Activated gamma-delta T cell treated with Interleukin-2 at 50 U/mL for 16 hours (primary cell): ENCODE measurements around the gene C14orf93.
"Not testable (repeated sequence)": the region's sequence is repeated elsewhere in the genome, so short reads cannot be mapped to it uniquely, and the experiment has no call there.

Source experiments
- DNase-seq: peaks from one replicate; pipeline ENCODE4 v3.0.0-alpha.2; 2020

C14orf93 gene

DNA sequence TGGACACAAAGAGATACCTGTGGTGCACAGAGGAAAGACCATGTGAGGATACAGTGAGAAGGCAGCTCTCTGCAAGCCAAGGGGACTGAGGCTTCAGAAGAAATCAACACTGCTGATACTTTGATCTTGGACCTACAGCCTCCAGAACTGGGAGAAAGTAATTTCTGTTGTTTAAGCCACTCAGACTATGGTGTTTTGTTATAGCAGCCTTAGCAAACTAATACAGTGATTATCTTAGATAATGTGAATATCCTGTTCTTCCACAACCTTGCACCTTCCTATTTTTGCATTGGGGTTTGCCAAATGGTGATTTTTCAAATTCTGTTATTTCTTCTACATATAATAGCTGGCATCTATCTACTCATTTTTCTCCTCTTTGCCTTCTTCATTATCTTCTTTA, 8.2 kb upstream of the C14orf93 start:
- DNase-seq, result no peak

DNA sequence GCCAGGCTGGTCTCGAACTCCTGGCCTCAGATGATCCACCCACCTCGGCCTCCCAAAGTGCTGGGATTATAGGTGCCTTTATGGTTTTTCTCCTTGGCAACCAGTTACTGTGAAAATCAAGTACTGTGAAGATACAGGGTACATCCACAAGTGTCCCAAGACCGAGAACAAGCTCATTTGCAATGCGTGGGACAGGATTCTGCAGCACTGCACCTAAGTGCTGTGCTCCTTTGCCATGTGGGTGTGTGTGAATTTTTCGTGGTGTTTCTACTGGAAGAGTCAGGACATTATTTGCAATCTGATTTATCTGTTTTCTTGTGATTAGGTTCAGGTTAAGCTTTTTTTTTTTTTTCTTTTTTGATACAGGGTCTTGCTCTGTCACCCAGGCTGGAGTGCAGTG, 7.1 kb upstream of the C14orf93 start:
- DNase-seq, result no peak

DNA sequence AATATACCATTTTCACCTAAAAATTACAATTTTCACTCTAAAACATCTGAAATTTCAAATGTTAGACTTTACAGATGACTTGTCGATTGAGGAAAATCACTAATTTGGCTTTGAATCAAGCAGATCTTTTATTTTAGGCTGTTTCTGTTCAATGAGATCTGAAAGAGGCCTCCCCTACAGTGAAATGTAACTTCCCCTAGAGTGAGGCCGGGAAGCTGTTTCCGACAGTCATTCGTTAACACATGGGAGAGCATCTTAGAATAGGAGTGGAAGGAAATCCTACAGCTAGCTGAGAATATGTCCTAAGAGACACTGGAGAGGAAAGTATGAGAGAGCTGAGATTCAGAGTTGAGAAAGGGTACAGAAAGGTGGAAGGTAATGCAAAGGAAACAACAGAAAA, 5.7 kb upstream of the C14orf93 start:
- no peak for DNase-seq

DNA sequence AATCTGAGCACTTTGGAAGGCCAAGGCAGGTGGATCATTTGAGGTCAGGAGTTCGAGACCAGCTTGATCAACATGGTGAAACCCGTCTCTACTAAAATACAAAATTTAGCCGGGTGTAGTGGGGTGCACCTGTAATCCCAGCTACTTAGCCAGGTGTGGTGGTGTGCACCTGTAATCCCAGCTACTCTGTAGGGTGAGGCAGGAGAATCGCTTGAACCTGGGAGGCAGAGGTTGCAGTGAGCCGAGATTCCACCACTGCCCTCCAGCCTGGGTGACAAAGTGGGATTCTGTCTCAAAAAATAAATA, 3.8 kb upstream of the C14orf93 start:
- DNase-seq, result not testable (repeated sequence)

DNA sequence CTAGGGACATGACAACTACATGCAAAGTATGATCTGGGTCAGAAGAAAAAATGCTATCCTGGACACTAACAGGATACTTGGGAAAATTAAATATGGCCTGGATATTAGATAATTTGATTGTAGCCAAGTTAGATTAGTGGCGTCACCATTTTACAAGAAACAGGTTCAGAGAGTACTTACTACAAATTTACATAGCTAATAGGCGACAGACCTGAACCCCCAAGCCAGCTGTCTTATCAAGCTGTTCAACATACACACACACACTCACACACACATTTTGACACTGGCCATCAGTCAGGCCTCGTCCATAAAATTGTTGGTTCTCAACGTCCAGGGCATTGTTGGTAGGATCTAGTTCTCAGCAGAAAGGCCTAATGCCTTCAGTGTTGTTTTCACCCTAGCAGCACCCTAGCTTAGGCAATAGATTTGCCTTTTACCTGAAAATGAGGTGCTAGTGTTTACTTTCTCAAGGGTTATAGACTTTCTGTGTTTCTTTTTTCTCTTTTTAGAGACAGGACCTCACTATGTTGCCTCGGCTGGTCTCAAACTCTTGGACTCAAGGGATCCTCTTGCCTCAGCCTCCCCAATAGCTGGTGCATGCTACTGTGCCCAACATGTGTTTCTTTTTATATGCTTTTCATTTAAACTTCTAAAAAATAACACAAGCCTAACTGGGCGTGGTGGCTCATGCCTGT, 3.3 kb upstream of the C14orf93 start:
- DNase-seq, result no peak

DNA sequence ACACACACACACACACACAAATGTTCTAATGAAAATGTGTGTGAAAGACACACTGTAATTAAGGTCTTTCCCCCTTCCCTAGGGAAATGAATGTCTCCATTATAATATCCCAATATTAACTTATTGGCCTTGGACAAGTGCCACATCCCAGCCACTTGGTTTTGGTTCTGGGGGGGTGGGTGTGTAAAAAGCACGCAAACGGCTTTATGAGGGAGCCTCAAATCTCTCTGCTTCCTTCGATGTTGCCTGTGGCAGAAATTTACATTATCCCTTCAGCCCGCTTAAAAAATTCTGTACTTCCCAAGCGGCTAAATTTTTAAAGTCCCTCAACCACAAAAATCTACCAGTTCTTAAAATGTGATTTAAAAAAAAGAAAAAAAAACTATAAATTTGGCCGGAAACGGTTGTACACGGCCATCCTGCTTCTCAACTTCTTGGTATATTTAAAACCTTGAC, 432 bp downstream of the C14orf93 start:
- DNase-seq, result no peak

DNA sequence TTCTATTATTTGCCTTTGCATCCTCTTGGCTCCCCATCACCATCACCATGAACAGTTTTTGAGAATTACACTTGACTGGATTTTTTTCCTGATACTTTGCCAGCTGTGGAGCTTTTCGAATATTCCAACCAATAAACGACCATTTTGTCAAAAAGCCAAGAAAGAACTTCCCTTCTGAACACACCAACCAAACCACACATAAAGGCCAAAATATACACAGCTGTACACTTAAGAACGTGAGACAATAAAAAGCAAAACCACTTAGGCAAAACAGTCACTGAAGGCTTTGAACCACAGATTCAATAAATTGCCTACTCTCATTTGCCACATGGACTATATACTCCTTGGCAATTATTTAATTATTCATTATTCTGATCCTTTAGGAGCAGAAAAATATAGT, 1.1 kb downstream of the C14orf93 start:
- DNase-seq, result no peak

DNA sequence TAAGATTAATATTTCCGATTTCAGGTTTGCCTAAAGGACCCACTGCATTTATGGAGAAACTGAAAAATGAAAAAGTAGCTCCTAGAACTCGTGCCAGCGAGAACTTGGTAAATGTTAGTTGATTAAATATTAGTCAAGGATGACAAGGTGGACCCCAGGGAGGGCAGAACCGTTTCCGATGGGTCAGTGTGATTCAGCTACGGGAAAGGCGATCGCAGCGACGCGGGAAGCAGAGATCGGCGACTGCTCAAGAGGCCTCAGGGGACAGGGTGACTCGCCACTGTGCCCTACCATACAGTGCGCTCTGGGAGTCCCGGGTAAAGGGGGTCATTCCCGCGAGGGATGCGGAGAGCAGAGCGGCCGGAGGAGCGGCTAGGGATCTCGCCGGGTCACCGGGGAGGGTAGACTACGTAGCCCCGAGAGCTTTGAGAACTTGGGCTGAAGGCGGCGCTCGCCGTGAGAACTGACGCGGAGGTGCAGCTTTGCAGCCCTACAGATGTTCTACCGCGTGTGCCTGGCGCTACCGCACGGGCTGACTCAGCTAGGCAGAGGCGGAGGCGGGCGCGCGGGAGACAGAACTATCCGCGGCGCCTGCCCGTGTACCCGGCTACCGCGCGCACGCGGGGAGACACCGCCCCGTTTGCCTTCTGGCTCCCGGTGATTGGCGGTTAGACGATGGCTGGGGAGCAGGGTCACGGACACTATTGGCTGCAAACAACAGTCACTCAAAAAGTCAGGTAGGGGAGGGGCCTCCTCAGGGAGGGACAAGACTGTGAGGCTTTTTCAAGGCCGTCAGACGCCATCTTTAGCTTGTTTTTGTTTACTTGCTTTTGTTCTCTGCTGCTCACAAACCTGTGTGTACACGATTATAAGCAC, 3.2 kb downstream of the C14orf93 start:
- DNase-seq, result peak; percentile 95

DNA sequence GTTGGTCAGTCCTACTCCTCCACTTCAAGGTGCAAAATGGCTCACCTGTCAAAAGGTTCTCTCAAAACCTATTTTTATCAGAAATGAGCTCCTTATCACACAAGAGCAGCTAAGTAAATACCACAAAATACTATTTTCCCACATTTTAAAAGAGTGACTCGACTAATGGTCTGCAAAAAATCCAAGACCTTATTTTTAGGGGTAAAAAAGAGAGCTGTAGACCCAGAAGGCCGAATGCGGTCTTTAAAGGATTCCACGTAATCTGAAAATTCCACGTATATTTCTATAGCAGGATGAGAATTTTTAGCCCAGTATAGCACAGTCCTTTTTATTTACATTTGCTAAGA, 3.8 kb downstream of the C14orf93 start:
- no peak for DNase-seq

DNA sequence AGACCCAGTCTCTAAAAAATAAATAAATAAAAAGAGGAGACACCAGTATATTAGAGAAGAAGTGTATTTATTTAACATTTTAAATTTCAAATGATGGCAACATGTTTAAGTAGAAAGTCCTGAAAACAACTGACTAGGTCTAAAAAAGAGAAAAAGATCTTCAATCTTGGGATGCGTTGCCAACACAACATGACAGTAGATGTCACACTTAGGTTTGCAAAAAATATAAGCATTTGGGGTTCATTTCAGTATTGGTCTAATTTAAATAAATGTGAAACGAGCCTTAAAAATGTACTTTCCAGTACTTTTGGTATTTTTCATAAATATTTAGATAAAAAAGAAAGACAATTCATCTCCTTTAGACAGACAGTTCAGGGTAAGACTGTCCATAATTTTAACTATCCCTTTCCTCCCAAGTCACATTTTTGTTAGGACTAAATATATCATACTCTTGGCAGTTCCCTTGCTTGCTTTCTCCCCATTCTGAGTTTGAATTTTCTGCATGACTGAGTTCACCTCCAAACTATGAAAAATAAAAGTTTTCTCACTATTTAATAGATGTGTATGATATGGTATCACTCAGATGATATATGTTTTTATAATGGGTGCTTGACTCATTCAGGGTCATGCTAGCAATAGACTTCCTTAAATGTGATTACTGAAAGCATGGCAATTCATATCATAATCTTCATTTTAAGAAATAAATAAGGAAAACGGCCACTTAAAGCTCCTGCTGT, 4.3 kb downstream of the C14orf93 start:
- no peak for DNase-seq

DNA sequence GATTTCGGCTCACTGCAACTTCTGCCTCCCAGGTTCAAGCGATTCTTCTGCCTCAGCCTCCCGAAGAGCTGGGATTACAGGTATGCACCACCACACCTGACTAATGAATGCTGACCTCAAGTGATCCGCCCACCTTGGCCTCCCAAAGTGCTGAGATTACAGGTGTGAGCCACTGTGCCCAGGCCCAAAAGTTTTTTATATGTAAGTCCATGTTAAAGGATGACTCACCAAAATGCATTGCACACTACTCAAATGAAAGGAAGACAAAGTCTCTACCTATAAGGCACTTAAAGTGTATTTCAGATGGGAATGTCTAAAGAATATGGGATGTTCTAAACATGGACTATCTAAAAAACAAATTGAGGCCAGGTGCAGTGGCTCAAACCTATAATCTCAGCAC, 5.7 kb downstream of the C14orf93 start:
- not testable (repeated sequence) for DNase-seq

DNA sequence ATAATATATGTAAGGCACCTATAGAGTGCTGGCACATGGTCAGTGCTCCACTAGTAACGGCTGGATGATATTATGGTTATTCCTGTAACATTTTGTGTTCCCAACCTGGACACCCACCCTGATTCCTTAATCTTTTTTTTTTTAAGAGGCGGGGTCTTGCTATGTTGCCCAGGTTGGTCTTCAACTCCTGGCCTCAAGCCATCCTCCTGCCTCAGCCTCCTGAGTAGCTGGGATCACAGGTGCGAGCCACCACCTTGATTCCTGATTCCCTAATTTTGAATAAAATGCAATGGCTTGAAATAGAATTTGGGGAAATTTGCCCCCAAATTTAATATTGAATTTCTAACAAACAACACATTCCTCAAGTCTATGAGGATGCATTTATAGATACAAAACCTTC, 7.4 kb downstream of the C14orf93 start:
- no peak for DNase-seq

DNA sequence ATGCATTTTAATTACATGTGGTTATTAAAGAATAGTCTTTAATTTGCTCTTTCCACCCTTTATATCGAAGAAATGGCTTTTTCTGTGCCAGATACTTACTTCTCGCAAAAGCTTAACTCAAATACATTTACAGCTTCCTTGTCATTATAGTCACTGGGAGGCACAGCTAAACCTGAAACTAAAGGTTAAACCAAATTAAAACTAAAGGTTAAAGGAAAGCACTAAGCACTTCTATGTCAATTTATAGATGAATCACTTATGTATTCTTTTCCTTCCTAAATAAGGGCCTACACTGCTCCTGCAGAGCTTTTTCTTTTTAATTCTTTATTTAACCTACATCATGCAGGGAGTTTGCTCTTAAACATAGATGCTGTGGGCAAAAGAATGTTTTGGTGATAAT, 9.1 kb downstream of the C14orf93 start:
- DNase-seq, result no peak

DNA sequence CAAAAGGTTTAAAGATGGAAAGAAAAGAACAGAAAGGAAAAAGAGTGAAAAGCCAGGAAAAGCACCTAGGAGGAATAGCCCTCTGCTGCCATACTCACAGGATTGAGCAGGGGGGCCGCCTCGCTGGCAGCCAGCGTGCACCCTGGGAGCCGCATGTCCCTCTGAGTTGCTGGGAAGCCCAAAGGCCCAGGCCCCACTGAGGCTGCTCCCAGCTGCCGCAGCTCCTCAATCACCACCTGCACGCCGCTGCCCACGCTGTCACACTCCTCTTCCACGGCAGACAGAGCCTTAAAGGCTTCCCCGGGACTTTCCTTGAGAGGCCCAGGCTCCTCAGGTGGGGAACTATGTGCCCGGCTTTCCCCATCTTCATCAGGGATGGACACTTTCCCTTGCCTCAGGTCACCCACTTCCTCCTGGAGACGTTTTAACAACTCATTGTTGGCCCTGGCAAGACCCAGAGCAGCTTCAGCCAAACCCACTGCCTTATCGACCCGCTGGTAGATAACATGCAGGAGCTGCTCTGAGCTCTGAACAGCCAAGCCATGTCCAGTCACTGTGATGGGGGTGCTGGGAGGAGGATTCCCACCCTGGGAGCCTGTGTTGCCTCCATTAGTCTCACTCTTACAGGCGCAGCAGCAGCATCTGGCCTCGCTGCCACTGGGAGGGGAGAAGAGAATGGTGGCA, 11.5 kb downstream of the C14orf93 start:
- DNase-seq, result no peak

DNA sequence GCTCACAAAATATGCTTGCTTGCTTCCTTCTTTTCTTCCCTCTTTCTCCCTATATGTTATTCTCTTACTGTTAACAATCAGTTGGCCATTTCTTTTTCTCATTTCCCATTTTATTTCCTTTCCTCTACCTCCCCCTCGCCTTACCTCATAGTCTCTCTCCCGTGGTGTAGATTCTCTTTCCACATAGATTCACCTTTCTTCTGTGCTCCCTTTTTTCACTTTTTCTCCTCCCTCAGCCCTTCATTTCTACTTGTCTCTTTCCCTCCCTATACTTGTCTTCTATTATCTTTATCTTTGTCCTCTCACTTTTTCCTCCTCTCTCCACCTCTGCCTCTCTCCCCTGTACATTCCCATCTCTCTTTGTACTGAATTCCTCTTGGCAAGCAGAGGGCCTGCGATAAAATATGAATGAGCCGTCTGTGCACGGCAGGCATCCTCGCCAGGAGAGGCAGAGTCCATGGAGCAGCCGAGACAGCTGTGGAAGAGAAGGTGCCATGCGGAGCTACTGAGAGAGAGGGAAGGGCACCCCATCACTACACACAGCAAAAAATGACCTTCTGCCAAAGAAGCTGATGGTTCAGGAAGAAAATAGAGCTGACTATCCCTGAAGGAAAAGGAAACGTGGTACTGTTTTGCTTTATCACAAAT, 12.1 kb downstream of the C14orf93 start:
- DNase-seq, result no peak

DNA sequence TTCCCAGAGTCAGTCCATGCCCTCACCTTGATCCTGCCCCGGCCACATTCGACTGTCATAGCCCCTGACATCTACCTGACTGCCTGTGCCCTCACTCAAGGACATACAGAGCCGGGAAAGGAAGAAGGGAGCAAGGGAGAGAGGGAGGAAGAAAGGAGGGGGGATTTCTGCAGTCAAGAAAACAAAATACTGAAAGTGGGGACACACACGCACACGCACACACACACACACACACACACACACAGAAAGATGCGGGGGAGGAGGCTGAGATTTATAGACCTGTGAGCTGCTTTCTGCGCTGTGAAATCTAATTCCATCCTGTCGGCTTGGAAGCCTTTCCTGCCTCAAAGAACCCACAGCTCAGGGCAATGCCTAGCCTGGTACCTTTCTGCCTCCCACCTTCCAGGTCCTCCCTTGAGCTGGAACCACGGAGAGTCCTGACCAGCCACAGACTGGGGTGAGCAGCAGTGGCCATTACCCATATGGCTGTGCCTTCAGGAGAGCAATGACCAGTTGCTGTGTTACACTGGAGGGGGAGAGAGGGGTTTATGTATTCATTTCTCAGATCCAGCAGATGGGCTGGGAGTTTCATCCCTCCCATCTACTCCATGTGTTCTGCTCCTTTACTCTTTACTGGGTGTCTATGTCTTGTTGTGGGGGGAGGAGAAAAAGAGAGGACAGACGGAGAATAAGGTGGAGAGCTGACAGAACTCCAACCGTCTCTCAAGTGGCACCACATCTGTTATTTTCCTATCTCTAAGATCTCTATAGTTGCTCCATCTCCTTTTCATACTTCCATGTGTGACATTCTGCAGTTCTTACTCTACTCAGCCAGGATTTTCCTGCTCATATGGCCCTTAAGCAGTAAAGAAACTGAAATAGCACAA, 12.9 kb downstream of the C14orf93 start:
- DNase-seq, result no peak

DNA sequence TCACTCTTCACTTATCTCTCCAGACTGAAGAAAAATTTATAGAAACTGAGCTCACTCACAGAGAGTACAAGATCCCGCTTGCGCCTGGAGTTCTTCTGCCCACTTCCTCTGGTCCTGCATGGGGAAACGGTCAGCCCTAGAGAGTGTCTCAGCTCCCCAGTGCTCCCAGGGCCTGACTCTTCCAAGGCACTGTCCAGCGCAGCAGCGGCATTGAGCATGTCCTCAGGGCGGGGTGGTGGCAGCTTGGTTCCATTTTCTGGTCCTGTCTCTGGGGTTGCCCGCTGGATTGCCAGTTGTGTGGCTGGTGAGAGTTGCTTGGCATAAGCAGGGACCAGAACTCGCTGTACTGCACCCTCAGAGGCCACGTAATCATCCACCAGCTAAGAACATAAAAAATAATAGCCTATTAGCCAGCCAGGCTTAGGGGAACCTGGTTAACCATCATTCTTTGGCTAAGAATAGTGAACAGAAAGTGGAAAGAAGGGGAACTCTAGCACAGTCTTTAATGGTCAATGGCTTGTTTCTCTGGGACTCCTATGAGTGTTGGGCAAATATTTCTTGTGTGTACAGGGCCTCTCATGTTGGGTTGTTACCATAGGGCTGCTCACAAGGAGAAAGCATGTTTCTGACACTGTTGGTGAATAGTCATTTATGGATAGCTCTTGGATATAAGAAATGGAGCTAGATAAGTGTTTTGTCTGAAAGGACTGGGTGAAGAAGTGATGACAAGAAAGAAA, 13.9 kb downstream of the C14orf93 start:
- no peak for DNase-seq

DNA sequence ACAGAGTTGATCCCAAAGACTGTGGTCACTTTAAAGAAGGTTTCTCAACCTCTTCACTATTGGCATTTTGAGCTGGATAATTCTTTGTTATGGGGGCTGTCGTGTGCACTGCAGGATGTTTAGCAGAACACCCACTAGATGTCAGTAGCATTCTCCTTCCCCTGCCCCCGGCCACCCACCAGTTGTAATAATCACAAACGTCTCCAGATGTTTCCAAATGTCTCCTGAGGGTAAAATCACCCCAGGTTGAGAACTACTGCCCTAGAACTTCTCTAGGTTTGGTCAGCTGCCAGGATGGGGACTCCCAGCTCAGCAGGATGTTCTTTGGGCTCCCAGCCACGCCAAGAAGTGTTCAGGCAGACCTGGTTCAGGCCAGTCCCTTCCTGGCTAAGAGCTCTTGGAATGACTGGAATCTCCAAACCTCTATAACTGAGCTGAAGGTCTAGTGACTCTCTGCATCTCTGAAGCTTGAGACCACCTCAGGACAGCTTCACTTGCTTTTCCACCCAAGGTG, 15.1 kb downstream of the C14orf93 start:
- DNase-seq, result peak; percentile 19

DNA sequence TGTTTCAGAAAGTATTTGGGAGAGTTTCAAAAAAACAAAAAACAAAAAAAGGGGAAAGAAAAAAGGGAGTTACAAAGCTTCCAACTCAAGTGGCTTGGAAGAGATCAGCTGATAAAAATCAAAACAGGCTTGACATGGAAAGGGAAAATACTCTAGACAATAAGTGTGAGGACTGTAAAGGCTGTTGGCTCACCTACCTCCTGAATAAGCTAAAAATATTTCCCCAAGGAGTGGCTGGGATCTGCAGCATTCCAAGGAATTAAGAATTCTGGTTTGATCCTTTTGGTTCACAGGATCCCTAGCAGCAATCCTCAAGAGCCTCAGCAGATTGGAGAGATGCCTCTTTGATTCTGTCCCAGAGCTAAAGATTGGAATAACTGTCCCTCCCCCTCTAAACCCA, 16.4 kb downstream of the C14orf93 start:
- no peak for DNase-seq

DNA sequence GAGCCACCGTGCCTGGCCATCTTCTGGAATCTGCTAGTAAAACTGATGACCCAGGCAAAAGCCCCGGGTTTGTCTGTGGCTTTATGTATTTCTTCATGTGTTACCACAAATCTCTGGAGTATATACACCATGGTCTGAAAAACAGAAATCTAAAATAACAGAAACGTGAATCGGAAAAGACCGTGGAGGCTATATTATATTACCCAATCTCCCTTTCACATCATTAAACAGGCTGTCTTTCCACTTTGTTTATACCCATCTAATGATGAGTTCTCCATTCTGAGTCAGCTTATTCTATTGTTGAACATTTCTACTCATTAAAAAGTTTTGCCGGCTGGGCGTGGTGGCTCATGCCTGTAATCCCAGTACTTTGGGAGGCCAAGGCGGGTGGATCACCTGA, 18.1 kb downstream of the C14orf93 start:
- no peak for DNase-seq

DNA sequence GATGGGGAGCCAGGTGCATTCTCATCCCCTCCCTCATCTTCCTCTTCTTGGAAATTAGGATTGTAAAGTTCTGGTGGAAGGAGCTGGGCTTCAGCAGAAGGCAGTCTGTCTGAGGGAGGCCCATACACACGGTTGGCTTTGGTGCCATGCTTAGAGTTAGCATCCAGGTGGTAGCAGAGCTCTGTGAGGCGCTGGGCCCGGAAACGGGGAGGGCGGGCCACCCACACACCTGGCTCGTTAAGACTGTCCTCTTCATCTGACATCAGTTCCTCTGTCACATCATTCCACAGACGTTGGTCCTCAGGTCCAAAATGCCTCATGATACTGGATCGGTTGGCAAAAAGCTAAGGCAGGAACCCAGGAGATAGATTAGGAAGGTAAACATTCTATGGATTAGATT, 22.7 kb downstream of the C14orf93 start:
- DNase-seq, result no peak
